Pancreas (tissue), 10 donors: Measurements from ENCODE around the gene SMS. TPM values are rescaled to one million over a fixed set of nuclear protein-coding genes. Genes with fewer than 3 reads are reported as not detected.
A peak's percentile ranks its signal among the peaks of the same experiment; 100 is the strongest.

Experiments
- ATAC-seq, 4 donors: fragments of 200-7000 bp; cut with Tn5 transposase; one replicate each; pipeline versions ENCODE4 v1.8.0 to v1.9.1; 2020; ENCODE audit warnings: mild to moderate bottlenecking in 4 of 4, moderate library complexity in 4 of 4
- DNase-seq, 6 donors: peaks; one replicate each; pipeline ENCODE4 v3.0.0-alpha.2; 2020
- FAIRE-seq: peaks from 2 replicates; lab custom pipeline; 2012; peaks lifted over from hg19 to GRCh38; lab: Jason Lieb, UNC
- H3K27ac ChIP-seq, 4 donors: fragments of 200-600 bp; sonication (generic); 1 replicate in 3 of 4; 2 replicates in 1 of 4; pipeline versions ENCODE4 v1.5.0 to v1.8.0; 2020
- H3K27me3 ChIP-seq, 4 donors: fragments of 200-600 bp; one replicate each; pipeline ENCODE4 v1.8.0; 2021
- H3K36me3 ChIP-seq, 3 donors: fragments of 200-600 bp; sonication (generic) in 1 of 3; one replicate each; pipeline versions ENCODE4 v1.5.0 to v1.8.0; 2020 to 2021
- H3K4me1 ChIP-seq, 3 donors: fragments of 200-600 bp; one replicate each; pipeline ENCODE4 v1.8.0; 2021
- H3K4me3 ChIP-seq, 4 donors: fragments of 200-600 bp; sonication (generic) in 2 of 4; one replicate each; pipeline versions ENCODE4 v1.5.0 to v1.8.0; 2020 to 2021
- H3K9me3 ChIP-seq, 4 donors: fragments of 200-600 bp; one replicate each; pipeline ENCODE4 v1.8.0; 2021
- CTCF ChIP-seq, 4 donors: fragments of 200-600 bp; sonication (generic) in 3 of 4; IDR thresholded peaks; one replicate each; pipeline versions ENCODE4 v1.5.0 to v1.8.0; 2021; ENCODE audit warnings: antibody characterized with exemption in 4 of 4
- WGBS, 2 donors: extraction: QIAGEN DNeasy Blood & Tissue Kit; methylation state at CpG; one replicate each; pipeline ENCODE4 v1.1.7; 2013; 5-methylcytosine and 5-hydroxymethylcytosine counted together
- intact Hi-C, 3 donors: fragments of 100-400 bp; cut with DNase I; formaldehyde crosslinking; loops; one replicate each; pipeline versions ENCODE4 v1.11.1 to v1.14.2; 2022
- polyA plus RNA-seq, 2 donors: library from polyadenylated mRNA; stranded (reverse); fragments of 200-250 nt; gene quantifications; one replicate each; pipeline ENCODE4 v1.2.3, GENCODE V29; 2013
- total RNA-seq, 6 donors: library from RNA; stranded (reverse); fragmentation: NEBNext Ultra II Directional in 4 of 6; extraction: Animal tissue kit (Norgen Biotek cat#: 25700) in 4 of 6; gene quantifications; one replicate each; pipeline versions ENCODE4 v1.2.1 to v1.2.4, GENCODE V29; 2021 to 2023
- donor health status: healthy with polysubstance abuse.
- donor health status: DM: no; HTN: no; CAD: no; lungs with moderate emphysema.
- donor health status: DM: no; HTN: no; CAD: no.
- donor health status: control.
- donor health status: control.
- donor health status: Bipolar disorder and iron deficiency.
- donor health status: DM: yes; HTN: yes; CAD: no.
- donor health status: DM: no; HTN: no; CAD: no.
- donor health status: DM: no; HTN: no; CAD: no.
- donor health status: DM: yes; HTN: yes; CAD: no.

SMS gene
- total and polyA plus RNA-seq, 8 donors: 12.1 to 36.8 (median 19.6) TPM

GRCh38 chrX:21912220-21912619 is 28.3 kb upstream of the SMS start:
- TF ChIP-seq CTCF (IDR thresholded peaks at IDR 0.05): no peak
- Histone ChIP-seq H3K4me1 (no peaks in the 10 kb centered on the region), H3K27me3 (no peaks in the 10 kb centered on the region), H3K9me3 (no peaks in the 10 kb centered on the region), H3K4me3 (no peak overlapping the region), H3K36me3 (no peaks in the 10 kb centered on the region), H3K27ac (no peak overlapping the region)
- no peak for ATAC-seq
- intact Hi-C loops: no loop called here
- DNase-seq: no peak
- no peak for FAIRE-seq
- WGBS, 2 donors: 70 to 93% methylated on average over 1 of the region's 1 CpG

GRCh38 chrX:21912989-21913388 is 27.5 kb upstream of the SMS start:
- Histone ChIP-seq H3K36me3 (no peaks in the 10 kb centered on the region), H3K9me3 (no peaks in the 10 kb centered on the region), H3K27ac (no peak overlapping the region), H3K4me3 (no peak overlapping the region), H3K27me3 (no peaks in the 10 kb centered on the region), H3K4me1 (no peaks in the 10 kb centered on the region)
- WGBS, 2 donors: 96 to 97% methylated on average over 4 of the region's 4 CpGs
- DNase-seq (no peak), ATAC-seq (no peak), FAIRE-seq (no peak)
- intact Hi-C loops: no loop called here
- no peak for TF ChIP-seq CTCF (IDR thresholded peaks at IDR 0.05)

GRCh38 chrX:21926116-21926515 is 14.4 kb upstream of the SMS start:
- DNase-seq (no peak), ATAC-seq (peak in 3 of 4 donors; percentile 64 to 76 (median 64)), FAIRE-seq (no peak)
- H3K27me3 ChIP-seq: no peaks in the 10 kb centered on the region
- intact Hi-C loops: no loop called here
- H3K4me3 ChIP-seq: peak overlapping the region in 2 of 4 donors; percentile 19 to 20
- WGBS, 2 donors: 7 to 19% methylated on average over 3 of the region's 3 CpGs
- H3K4me1 ChIP-seq: peaks cover 0 to 9% (median 0%) of the 10 kb centered on the region in 3 donors
- no peak for TF ChIP-seq CTCF (IDR thresholded peaks at IDR 0.05)
- H3K9me3 ChIP-seq: no peaks in the 10 kb centered on the region
- H3K27ac ChIP-seq: peak overlapping the region in 2 of 4 donors; percentile 34 to 58
- H3K36me3 ChIP-seq: no peaks in the 10 kb centered on the region

- H3K27ac ChIP-seq: peak overlapping the region in 2 of 4 donors; percentile 34 to 58
- H3K4me3 ChIP-seq: peak overlapping the region in 1 of 4 donors; percentile 19
- no peak for DNase-seq
- TF ChIP-seq CTCF (IDR thresholded peaks at IDR 0.05): no peak
- peaks cover 0 to 9% (median 0%) of the 10 kb centered on the region in 3 donors for H3K4me1 ChIP-seq
- WGBS, 2 donors: 37 to 44% methylated on average over 6 of the region's 6 CpGs
- FAIRE-seq: no peak
- intact Hi-C loops: no loop called here
- no peaks in the 10 kb centered on the region for H3K36me3 ChIP-seq
- no peaks in the 10 kb centered on the region for H3K9me3 ChIP-seq
- peak; percentile 55 to 88 (median 76) for ATAC-seq
- H3K27me3 ChIP-seq: no peaks in the 10 kb centered on the region
Measured at GRCh38 chrX:21926527-21927278, 13.8 kb upstream of the SMS start.

GRCh38 chrX:21929209-21929608 is 11.3 kb upstream of the SMS start:
- intact Hi-C loops: no loop called here
- ATAC-seq: no peak
- no peak for FAIRE-seq
- Histone ChIP-seq H3K27ac (no peak overlapping the region), H3K36me3 (no peaks in the 10 kb centered on the region), H3K4me3 (no peak overlapping the region), H3K4me1 (peaks cover 0 to 9% (median 0%) of the 10 kb centered on the region in 3 donors), H3K9me3 (no peaks in the 10 kb centered on the region), H3K27me3 (no peaks in the 10 kb centered on the region)
- DNase-seq: no peak
- 82 to 97% methylated on average over 4 of the region's 4 CpGs for WGBS, 2 donors
- no peak for TF ChIP-seq CTCF (IDR thresholded peaks at IDR 0.05)
